Endothelial cell (in vitro differentiated cells): ENCODE results near the gene DCTN4. TPM values are rescaled to one million over a fixed set of nuclear protein-coding genes. Genes with fewer than 3 reads are reported as not detected.
"Not testable (repeated sequence)": the region's sequence is repeated elsewhere in the genome, so short reads cannot be mapped to it uniquely, and the experiment has no call there.

ENCODE experiments used
- DNase-seq: peaks from one replicate; pipeline ENCODE4 v3.0.0; 2021; ENCODE audit warnings: low spot score
- H3K27ac Mint-ChIP-seq: one replicate; pipeline ENCODE4 v1.8.0; 2021; ENCODE audit warnings: mixed read lengths, inconsistent platforms; ENCODE audit not compliant: unreplicated experiment
- H3K27me3 Mint-ChIP-seq: one replicate; pipeline ENCODE4 v1.8.0; 2021; ENCODE audit warnings: mild to moderate bottlenecking, moderate library complexity, mixed read lengths, inconsistent platforms; ENCODE audit not compliant: unreplicated experiment
- H3K36me3 Mint-ChIP-seq: one replicate; pipeline ENCODE4 v1.8.0; 2021; ENCODE audit warnings: mild to moderate bottlenecking, low read depth, mixed read lengths, inconsistent platforms; ENCODE audit not compliant: unreplicated experiment
- H3K4me1 Mint-ChIP-seq: one replicate; pipeline ENCODE4 v1.8.0; 2021; ENCODE audit warnings: mild to moderate bottlenecking, mixed read lengths, inconsistent platforms; ENCODE audit not compliant: unreplicated experiment
- H3K4me3 Mint-ChIP-seq: one replicate; pipeline ENCODE4 v1.8.0; 2021; ENCODE audit warnings: mild to moderate bottlenecking, mixed read lengths, inconsistent platforms; ENCODE audit not compliant: unreplicated experiment
- H3K9me3 Mint-ChIP-seq: one replicate; pipeline ENCODE4 v1.8.0; 2021; ENCODE audit warnings: mixed read lengths, inconsistent platforms; ENCODE audit not compliant: unreplicated experiment
- CTCF ChIP-seq: fragments of 200-600 bp; sonication (generic); IDR thresholded peaks from one replicate; pipeline ENCODE4 v1.5.0; 2021; ENCODE audit warnings: antibody characterized with exemption; ENCODE audit not compliant: unreplicated experiment
- total RNA-seq: library from RNA; stranded (reverse); fragmentation: NEBNext Ultra II Directional; extraction: Animal tissue kit (Norgen Biotek cat#: 25700); gene quantifications from one replicate; pipeline ENCODE4 v1.2.1, GENCODE V29; 2021; ENCODE audit not compliant: unreplicated experiment

Gene DCTN4
- total RNA-seq, 1 donor from 2014 or later, result 50.3 TPM

GRCh38 chr5:150794927-150795326 is 36.1 kb upstream of the DCTN4 start:
- no peak overlapping the region for H3K4me3 Mint-ChIP-seq
- H3K27ac Mint-ChIP-seq, result no peak overlapping the region
- TF ChIP-seq CTCF, result no peak
- no peak for DNase-seq
- H3K27me3 Mint-ChIP-seq, result no peaks in the 10 kb centered on the region
- H3K9me3 Mint-ChIP-seq, result no peaks in the 10 kb centered on the region
- H3K36me3 Mint-ChIP-seq, result no peaks in the 10 kb centered on the region
- peaks cover 8% of the 10 kb centered on the region for H3K4me1 Mint-ChIP-seq

GRCh38 chr5:150793423-150793888 is 34.6 kb upstream of the DCTN4 start:
- H3K27ac Mint-ChIP-seq, DNase-seq, H3K27me3 Mint-ChIP-seq, H3K36me3 Mint-ChIP-seq, H3K9me3 Mint-ChIP-seq, H3K4me3 Mint-ChIP-seq: not testable (repeated sequence)
- H3K4me1 Mint-ChIP-seq, result peaks cover 10% of the 10 kb centered on the region

- no peaks in the 10 kb centered on the region for H3K9me3 Mint-ChIP-seq
- no peak overlapping the region for H3K27ac Mint-ChIP-seq
- no peak overlapping the region for H3K4me3 Mint-ChIP-seq
- DNase-seq, result no peak
- peaks cover 10% of the 10 kb centered on the region for H3K4me1 Mint-ChIP-seq
- H3K27me3 Mint-ChIP-seq, result no peaks in the 10 kb centered on the region
- H3K36me3 Mint-ChIP-seq, result no peaks in the 10 kb centered on the region
- no peak for TF ChIP-seq CTCF
Observed at GRCh38 chr5:150791536-150791935, 32.7 kb upstream of the DCTN4 start.

GRCh38 chr5:150789943-150790611 is 31.3 kb upstream of the DCTN4 start:
- Mint-ChIP-seq H3K27me3 (no peaks in the 10 kb centered on the region), H3K4me3 (no peak overlapping the region), H3K9me3 (no peaks in the 10 kb centered on the region), H3K36me3 (no peaks in the 10 kb centered on the region), H3K4me1 (peaks cover 10% of the 10 kb centered on the region), H3K27ac (no peak overlapping the region)
- no peak for TF ChIP-seq CTCF
- DNase-seq, result no peak

GRCh38 chr5:150789450-150789849 is 30.6 kb upstream of the DCTN4 start:
- H3K4me1 Mint-ChIP-seq, result peaks cover 10% of the 10 kb centered on the region
- DNase-seq, result no peak
- no peaks in the 10 kb centered on the region for H3K36me3 Mint-ChIP-seq
- no peak for TF ChIP-seq CTCF
- no peak overlapping the region for H3K4me3 Mint-ChIP-seq
- H3K27me3 Mint-ChIP-seq, result no peaks in the 10 kb centered on the region
- H3K27ac Mint-ChIP-seq, result no peak overlapping the region
- no peaks in the 10 kb centered on the region for H3K9me3 Mint-ChIP-seq
